ENCODE measurements around the gene CD8B2. TPM values are rescaled to one million over a fixed set of nuclear protein-coding genes. Genes with fewer than 3 reads are reported as not detected.
"Not testable (repeated sequence)": the region's sequence is repeated elsewhere in the genome, so short reads cannot be mapped to it uniquely, and the experiment has no call there.

CD8B2 gene
- total and polyA plus RNA-seq, 2 experiments from 2014 or later = not detected

- H3K9me3 ChIP-seq (ENCODE audit: low read depth) = no peaks in the 10 kb centered on the region
- no peaks in the 10 kb centered on the region for H3K27me3 ChIP-seq
- no peak for DNase-seq (ENCODE audit: low read depth in 1 of 2, low spot score in 1 of 2)
- no peaks in the 10 kb centered on the region for H3K36me3 ChIP-seq
- no peak for TF ChIP-seq CTCF (IDR thresholded peaks at IDR 0.05; ENCODE audit: low read depth, low read length)
- H3K4me1 ChIP-seq (ENCODE audit: low read depth) = no peaks in the 10 kb centered on the region
- H3K4me3 ChIP-seq = no peak overlapping the region
- no peak overlapping the region for H3K27ac ChIP-seq
Observed at GRCh38 chr2:106552921-106553320, 65.8 kb downstream of the CD8B2 start.

DNA sequence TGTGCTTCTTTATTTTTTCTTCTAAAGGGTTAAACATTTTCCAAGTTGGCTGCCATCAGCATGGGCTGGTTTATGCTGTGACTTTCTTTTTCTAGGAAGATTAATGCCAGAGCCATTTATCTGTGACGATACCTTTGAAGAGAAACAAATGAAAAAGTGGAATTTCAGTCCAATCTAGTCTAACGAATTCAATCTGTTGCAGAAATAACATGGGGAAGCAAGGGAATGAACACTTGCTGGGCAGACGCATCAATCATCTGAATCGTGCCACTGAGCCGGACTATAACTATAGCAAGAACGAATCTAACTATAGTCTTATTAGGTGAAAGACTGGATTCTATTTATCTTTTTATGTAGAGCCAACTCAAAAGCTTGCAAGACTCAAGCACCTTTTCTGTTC, 66.2 kb downstream of the CD8B2 start:
- Histone ChIP-seq H3K9me3 (ENCODE audit: low read depth) (no peaks in the 10 kb centered on the region), H3K4me1 (ENCODE audit: low read depth) (no peaks in the 10 kb centered on the region), H3K27ac (no peak overlapping the region), H3K4me3 (no peak overlapping the region), H3K36me3 (no peaks in the 10 kb centered on the region), H3K27me3 (no peaks in the 10 kb centered on the region)
- TF ChIP-seq CTCF (IDR thresholded peaks at IDR 0.05; ENCODE audit: low read depth, low read length) = no peak
- DNase-seq (ENCODE audit: low read depth in 1 of 2, low spot score in 1 of 2) = no peak

GRCh38 chr2:106554411-106554810, 67.2 kb downstream of the CD8B2 start:
- no peaks in the 10 kb centered on the region for H3K9me3 ChIP-seq (ENCODE audit: low read depth)
- TF ChIP-seq CTCF (IDR thresholded peaks at IDR 0.05; ENCODE audit: low read depth, low read length) = no peak
- H3K4me1 ChIP-seq (ENCODE audit: low read depth) = no peaks in the 10 kb centered on the region
- no peak for DNase-seq (ENCODE audit: low read depth in 1 of 2, low spot score in 1 of 2)
- H3K36me3 ChIP-seq = no peaks in the 10 kb centered on the region
- H3K27ac ChIP-seq = no peak overlapping the region
- H3K27me3 ChIP-seq = no peaks in the 10 kb centered on the region
- H3K4me3 ChIP-seq = no peak overlapping the region

GRCh38 chr2:106555053-106555452, 67.9 kb downstream of the CD8B2 start:
- no peaks in the 10 kb centered on the region for H3K9me3 ChIP-seq (ENCODE audit: low read depth)
- no peak for DNase-seq (ENCODE audit: low read depth in 1 of 2, low spot score in 1 of 2)
- no peak overlapping the region for H3K4me3 ChIP-seq
- no peaks in the 10 kb centered on the region for H3K36me3 ChIP-seq
- H3K4me1 ChIP-seq (ENCODE audit: low read depth) = no peaks in the 10 kb centered on the region
- H3K27ac ChIP-seq = no peak overlapping the region
- H3K27me3 ChIP-seq = no peaks in the 10 kb centered on the region
- no peak for TF ChIP-seq CTCF (IDR thresholded peaks at IDR 0.05; ENCODE audit: low read depth, low read length)

- not testable (repeated sequence) for H3K4me3 ChIP-seq, H3K27me3 ChIP-seq
Observed at GRCh38 chr2:106559786-106560185, 72.6 kb downstream of the CD8B2 start.

DNA sequence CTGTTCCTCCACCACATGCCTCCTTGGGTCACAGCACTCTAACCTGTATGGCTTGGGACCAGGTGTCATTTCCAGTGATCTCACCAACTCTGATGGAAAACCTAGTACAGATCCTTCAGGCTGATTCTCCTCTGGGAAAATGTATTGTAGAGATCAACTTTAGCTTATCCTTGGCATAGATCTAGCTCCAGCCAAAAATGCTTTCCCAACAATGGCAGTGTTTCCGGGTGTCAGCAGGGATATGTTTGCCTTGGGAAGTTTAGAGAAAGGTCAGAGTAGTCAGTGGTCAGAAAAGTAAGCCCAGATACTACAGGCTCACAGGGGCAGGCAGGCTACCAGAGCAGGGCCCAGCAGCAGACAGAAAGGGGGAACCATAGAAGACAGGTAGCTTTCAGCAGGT, 73.6 kb downstream of the CD8B2 start:
- Histone ChIP-seq H3K9me3 (ENCODE audit: low read depth) (no peaks in the 10 kb centered on the region), H3K27me3 (no peaks in the 10 kb centered on the region), H3K4me1 (ENCODE audit: low read depth) (no peaks in the 10 kb centered on the region), H3K27ac (no peak overlapping the region), H3K36me3 (no peaks in the 10 kb centered on the region), H3K4me3 (no peak overlapping the region)
- DNase-seq (ENCODE audit: low read depth in 1 of 2, low spot score in 1 of 2) = no peak
- TF ChIP-seq CTCF (IDR thresholded peaks at IDR 0.05; ENCODE audit: low read depth, low read length) = no peak

More at GRCh38 chr2:106559786-106560185, 72.6 kb downstream of the CD8B2 start:
- not testable (repeated sequence) for H3K27ac ChIP-seq; DNase-seq (ENCODE audit: low read depth in 1 of 2, low spot score in 1 of 2); H3K36me3 ChIP-seq; H3K4me1 ChIP-seq (ENCODE audit: low read depth); H3K9me3 ChIP-seq (ENCODE audit: low read depth)

All from cardiac muscle cell (in vitro differentiated cells and primary cell).